Panc1 (cell line): Measurements from ENCODE around the gene CELF2. TPM values are rescaled to one million over a fixed set of nuclear protein-coding genes. Genes with fewer than 3 reads are reported as not detected.

Source experiments
- ATAC-seq: fragments of 200-7000 bp; cut with Tn5 transposase; 2 replicates; pipeline ENCODE4 v1.9.1; 2020; ENCODE audit warnings: mild to moderate bottlenecking, moderate library complexity
- BruUV-seq: library from RNA; stranded (reverse); fragments of 400-500 nt; replicated peaks from 2 replicates; lab custom pipeline; 2021; lab: Mats Ljungman, UMichigan
- CTCF ChIA-PET: fragments of 300-600 bp; sonication (Branson Sonifier 250); formaldehyde crosslinking; loops from one replicate; lab custom pipeline; 2022; ENCODE audit warnings: antibody characterized with exemption; lab: Charles Lee
- POLR2A ChIA-PET: fragments of 300-600 bp; sonication (Branson Sonifier 250); formaldehyde crosslinking; loops from one replicate; lab custom pipeline; 2022; ENCODE audit warnings: antibody characterized with exemption; lab: Charles Lee
- DNase-seq: peaks from one replicate; pipeline ENCODE4 v3.0.0-alpha.2; 2010; ENCODE audit warnings: low read depth, low spot score
- H3K27ac ChIP-seq: 2 replicates; pipeline ENCODE4 v1.5.1; 2011; ENCODE audit warnings: mild to moderate bottlenecking, low read length, inconsistent platforms
- H3K27me3 ChIP-seq: fragments of 200-500 bp; sonication (Bioruptor generic); 2 replicates; pipeline ENCODE4 v1.6.0; 2014; ENCODE audit warnings: low read length, inconsistent platforms; ENCODE audit not compliant: control insufficient read depth, insufficient read depth
- H3K36me3 ChIP-seq: fragments of 200-500 bp; sonication (Bioruptor generic); 2 replicates; pipeline ENCODE4 v1.5.1; 2014; ENCODE audit warnings: inconsistent platforms, mild to moderate bottlenecking, low read length, moderate library complexity; ENCODE audit not compliant: control insufficient read depth, insufficient read depth
- H3K4me1 ChIP-seq: 2 replicates; pipeline ENCODE4 v1.5.1; 2011; ENCODE audit warnings: inconsistent platforms, mild to moderate bottlenecking, low read length, moderate library complexity; ENCODE audit not compliant: control insufficient read depth, insufficient read depth
- H3K4me3 ChIP-seq, 2 experiments: 2 replicates each; pipeline ENCODE4 v1.5.1; 2011 to 2012; ENCODE audit warnings: low read depth in 2 of 2, low read length in 2 of 2, mild to moderate bottlenecking in 2 of 2, inconsistent platforms in 1 of 2, moderate library complexity in 1 of 2
- H3K9me3 ChIP-seq: fragments of 200-500 bp; sonication (Bioruptor generic); 2 replicates; pipeline ENCODE4 v1.5.1; 2014; ENCODE audit warnings: low read depth, mild to moderate bottlenecking, inconsistent platforms, low read length, moderate library complexity; ENCODE audit not compliant: control insufficient read depth, insufficient read depth
- CTCF ChIP-seq: fragments of 450-650 bp; IDR thresholded peaks from 2 replicates; pipeline ENCODE4 v1.5.1; 2017; ENCODE audit warnings: mild to moderate bottlenecking
- POLR2AphosphoS5 ChIP-seq: IDR thresholded peaks from 2 replicates; pipeline ENCODE4 v1.6.1; 2012; ENCODE audit warnings: mild to moderate bottlenecking, low read depth, low read length, moderate library complexity
- REST ChIP-seq, 2 experiments: IDR thresholded peaks; 2 replicates each; pipeline ENCODE4 v1.6.1; 2011 to 2012; ENCODE audit warnings: low read depth in 2 of 2, control low read depth in 1 of 2, low read length in 1 of 2, mild to moderate bottlenecking in 1 of 2, moderate library complexity in 1 of 2; ENCODE audit not compliant: insufficient read depth in 1 of 2
- SIN3A ChIP-seq: IDR thresholded peaks from 2 replicates; pipeline ENCODE4 v1.6.1; 2012; ENCODE audit warnings: low read depth, mild to moderate bottlenecking, low read length, moderate library complexity, borderline replicate concordance; ENCODE audit not compliant: insufficient read depth
- TCF7L2 ChIP-seq: IDR thresholded peaks from 2 replicates; pipeline ENCODE4 v1.6.1; 2011; ENCODE audit warnings: mild to moderate bottlenecking, low read depth, low read length, inconsistent platforms
- in situ Hi-C: cut with HindIII; loops from 2 replicates; pipeline ENCODE4 v1.10.0; 2016; ENCODE audit warnings: low sequenced_read_pairs, low pct_unique_long_range_greater_than_20kb
- intact Hi-C: fragments of 100-400 bp; cut with micrococcal nuclease; formaldehyde crosslinking; loops from one replicate; pipeline ENCODE4 v1.10.0; 2022; ENCODE audit not compliant: unreplicated experiment
- total RNA-seq: library from RNA; stranded (reverse); gene quantifications from one replicate; pipeline ENCODE4 v1.2.1, GENCODE V29; 2021; ENCODE audit not compliant: unreplicated experiment

CELF2 gene
- total RNA-seq, 1 experiment from 2014 or later, result 0.44 TPM

GRCh38 chr10:11266426-11266825 lies 248.8 kb downstream of the CELF2 start:
- BruUV-seq, result no TSS peak
- DNase-seq (no peak), ATAC-seq (no peak)
- Histone ChIP-seq H3K27ac (no peak overlapping the region), H3K36me3 (no peaks in the 10 kb centered on the region; the same call in 1 of the 2 replicates), H3K9me3 (no peaks in the 10 kb centered on the region), H3K4me3 (no peak overlapping the region), H3K4me1 (no peaks in the 10 kb centered on the region), H3K27me3 (no peaks in the 10 kb centered on the region)
- in situ Hi-C loops (no loop called here), intact Hi-C loops (no loop called here)
- ChIA-PET CTCF (no interaction called here), POLR2A (no interaction called here)
- no peak for TF ChIP-seq SIN3A
- TF ChIP-seq TCF7L2, result no peak
- TF ChIP-seq CTCF, result no peak
- TF ChIP-seq REST (IDR thresholded peaks at IDR 0.05; ENCODE audit: insufficient read depth in 1 of 2, low read depth in 2 of 2, low read length in 1 of 2), result no peak
- no peak for TF ChIP-seq POLR2AphosphoS5

GRCh38 chr10:11270135-11270857 lies 252.6 kb downstream of the CELF2 start:
- no peaks in the 10 kb centered on the region for H3K9me3 ChIP-seq
- ChIA-PET CTCF (interaction anchor here (0.7 kb wide), 1 partner anchor 99 kb away, joined by 3 read pairs; no protein-coding TSS in a partner anchor), POLR2A (no interaction called here)
- DNase-seq (peak; percentile 42), ATAC-seq (peak; percentile 96)
- H3K36me3 ChIP-seq, result no peaks in the 10 kb centered on the region; the same call in 1 of the 2 replicates
- intact Hi-C loops (no loop called here), in situ Hi-C loops (no loop called here)
- no peak overlapping the region for H3K4me3 ChIP-seq
- BruUV-seq, result no TSS peak
- no peaks in the 10 kb centered on the region for H3K27me3 ChIP-seq
- no peak overlapping the region for H3K27ac ChIP-seq
- TF ChIP-seq REST (IDR thresholded peaks at IDR 0.05; ENCODE audit: insufficient read depth in 1 of 2, low read depth in 2 of 2, low read length in 1 of 2), result no peak
- TF ChIP-seq SIN3A, result no peak
- TF ChIP-seq POLR2AphosphoS5, result no peak
- TF ChIP-seq TCF7L2, result no peak
- peak; percentile 89 for TF ChIP-seq CTCF
- H3K4me1 ChIP-seq, result no peaks in the 10 kb centered on the region
